Measurements from ENCODE around the gene KIF7.

The KIF7 gene

DNA sequence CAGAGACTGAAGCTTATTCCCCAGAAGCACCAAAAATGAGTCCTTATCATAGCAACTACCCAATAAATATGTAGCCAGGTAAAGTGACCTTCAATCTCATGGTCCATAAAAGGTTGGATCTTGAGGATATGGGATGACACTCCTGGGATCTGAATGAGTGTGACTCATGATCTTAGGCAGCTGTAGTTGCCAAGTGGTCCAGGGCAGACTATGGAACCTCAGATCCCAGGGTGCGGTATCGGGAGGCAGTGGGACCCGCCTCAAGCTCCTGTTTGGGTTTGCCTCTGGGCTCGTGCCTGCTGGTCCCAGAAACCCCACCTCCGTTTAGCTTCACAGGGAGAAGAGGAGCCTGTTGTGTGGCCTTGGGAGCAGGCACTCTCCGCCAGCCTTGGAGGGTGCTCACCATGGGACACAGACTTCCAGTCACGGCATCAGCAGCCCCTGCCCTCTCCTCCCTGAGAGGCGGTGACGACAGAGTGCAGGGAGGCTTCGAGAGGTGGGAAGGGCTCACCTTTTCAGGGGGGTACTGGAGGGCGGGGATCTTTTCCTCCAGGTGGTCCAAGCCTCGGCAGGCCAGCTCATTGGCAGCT is 15.8 kb upstream of the KIF7 start:
- no peak for DNase-seq (ENCODE audit: low read depth)

DNA sequence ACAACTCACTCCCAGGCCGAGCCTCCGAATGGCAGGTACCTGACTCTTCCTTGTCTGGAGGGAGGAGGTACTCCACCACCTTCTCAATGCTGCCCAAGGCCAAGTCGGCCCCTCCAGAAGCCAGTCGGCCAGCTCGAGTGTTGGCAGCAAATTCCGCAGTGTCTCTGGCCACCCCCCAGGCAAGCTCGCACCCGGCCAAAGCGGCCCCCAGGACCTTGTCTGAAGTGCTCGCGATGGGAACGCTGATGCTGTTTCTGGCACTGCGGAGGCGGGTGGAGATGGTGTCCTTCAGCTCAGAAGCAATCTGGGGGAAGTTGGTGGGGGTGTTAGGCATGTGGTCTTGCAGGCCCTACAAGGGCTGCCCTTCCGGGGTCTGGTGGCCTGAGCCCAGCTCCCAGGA is 14.7 kb upstream of the KIF7 start:
- DNase-seq (ENCODE audit: low read depth), result no peak

DNA sequence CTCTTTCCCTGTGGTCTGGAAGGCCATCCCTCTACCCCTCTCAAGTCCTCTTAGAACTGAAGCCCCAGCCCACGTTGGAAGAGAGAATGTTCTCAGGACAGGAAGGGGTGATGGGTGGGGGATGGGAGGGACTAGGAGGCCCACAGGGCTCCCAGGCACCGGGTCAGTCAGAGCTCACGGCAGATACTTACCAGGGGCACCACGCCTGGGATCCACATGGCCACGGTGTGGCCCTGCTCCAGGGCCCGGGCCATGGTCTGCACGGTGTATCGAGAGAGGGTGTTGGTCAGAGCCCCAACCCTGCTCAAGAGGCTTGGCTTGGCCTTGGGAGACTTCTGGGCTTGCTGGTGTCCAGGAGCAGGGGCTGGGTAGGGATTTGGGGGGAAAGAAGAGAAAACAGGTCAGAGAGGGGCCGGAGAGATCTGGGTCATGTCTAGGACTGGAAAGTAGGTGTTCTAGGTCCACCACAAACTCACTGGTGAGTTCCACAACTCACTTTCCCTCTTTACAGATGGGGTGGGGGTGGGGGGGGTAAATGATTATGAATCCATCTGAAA is 14.1 kb upstream of the KIF7 start:
- no peak for DNase-seq (ENCODE audit: low read depth)

DNA sequence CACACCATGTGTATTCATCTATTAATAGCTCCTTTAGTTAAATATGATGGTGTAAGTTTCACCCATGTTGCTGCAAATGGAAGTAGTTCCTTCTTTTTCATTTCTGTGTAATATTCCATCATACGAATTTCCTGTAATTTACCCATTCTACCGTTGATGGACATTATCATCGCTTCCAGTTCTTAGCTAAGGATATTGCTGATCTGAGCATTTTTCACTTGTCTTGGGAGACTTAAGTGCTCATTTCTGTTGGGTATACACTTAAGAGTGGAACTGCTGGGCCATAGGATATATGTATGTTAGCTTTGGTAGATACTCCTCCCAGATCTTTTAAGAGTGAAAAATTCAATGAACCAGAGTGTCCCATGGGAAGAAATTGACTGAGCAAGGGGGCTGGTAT is 12.9 kb upstream of the KIF7 start:
- DNase-seq (ENCODE audit: low read depth), result no peak

DNA sequence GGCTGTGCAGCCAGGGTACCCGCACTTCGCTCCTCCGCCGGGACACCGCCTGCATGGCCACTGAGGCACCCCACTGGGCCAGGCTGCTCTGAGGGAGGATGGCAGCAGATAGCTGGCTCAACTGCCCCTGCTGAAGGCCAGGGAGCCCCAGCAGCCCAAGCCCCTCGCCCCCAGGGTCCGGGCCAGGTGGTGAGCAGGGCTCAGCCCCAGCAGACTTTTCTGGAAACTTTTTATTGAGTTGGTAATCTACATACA is 12.4 kb upstream of the KIF7 start:
- DNase-seq (ENCODE audit: low read depth), result no peak

DNA sequence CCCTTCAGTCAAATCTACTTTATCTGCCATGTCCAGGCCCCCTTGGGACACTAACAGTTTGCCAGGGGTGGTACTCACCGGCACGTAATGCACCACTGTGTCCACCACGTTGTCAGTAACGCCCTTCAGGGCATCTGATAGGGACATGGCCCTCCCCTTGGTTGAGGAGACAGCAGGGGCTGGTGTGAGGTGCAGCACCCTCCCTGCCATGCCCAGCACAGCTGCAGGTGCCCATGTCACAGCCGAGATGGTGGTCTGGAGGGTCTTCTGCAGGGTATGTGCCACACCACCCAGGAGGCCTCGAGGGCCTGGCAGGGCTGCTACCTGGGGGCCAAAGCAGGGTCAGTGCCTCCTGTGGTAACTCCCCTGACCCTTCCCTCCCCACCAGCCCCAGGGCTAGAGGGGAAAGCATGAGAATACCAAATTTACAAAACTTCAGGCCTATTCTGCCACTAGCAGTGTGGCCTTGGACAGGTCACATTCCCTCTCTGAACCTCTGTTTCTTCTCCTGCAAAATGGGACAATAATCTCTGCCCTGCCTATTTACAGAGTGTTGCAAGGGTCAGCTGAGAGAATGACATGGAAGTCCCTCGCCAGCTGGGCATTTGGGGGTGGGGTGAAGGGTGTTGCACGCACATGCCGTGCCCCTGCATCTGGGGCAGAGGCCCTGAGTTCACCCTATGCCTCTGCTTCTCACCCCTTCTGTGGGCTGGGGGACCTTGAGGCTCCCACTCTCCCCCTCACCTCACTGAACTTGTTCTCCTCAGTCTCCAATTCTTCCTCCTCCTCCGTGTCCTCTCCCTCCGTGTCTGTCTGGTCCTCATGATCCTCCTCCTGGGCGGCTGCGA is 11.8 kb upstream of the KIF7 start:
- DNase-seq (ENCODE audit: low read depth), result no peak

DNA sequence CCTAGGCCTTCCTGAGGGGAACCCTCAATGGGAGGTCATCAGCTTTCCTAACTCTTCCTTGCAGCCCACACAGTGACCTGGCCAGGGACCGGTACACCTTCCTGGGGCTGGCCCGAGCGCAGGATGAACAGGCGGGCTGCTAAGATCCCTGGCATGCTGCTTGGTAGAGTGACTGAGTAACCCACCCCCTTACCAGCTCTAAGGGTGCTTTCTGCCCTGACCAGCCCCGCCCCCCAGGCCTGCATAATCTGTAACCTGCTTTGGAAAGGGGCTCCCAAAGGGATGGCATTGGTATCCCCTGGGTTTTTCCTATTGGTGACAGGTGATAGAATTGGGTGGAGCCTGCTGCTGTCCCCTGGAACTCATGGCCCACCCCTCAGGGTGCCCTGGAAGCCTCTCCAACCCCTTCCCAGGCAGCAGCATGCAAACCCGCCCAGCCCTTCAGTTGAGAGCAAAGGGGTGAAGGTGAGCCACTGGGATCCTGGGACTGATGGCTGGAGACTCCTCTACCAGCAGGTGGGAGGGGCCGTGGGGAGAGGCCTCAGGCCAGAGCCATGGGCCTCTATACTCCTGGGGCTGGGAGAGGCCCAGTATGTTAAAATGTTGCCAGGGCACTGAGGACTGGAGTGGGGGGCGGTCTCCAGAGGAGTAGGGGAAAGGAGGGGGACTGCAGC is 11.1 kb upstream of the KIF7 start:
- no peak for DNase-seq (ENCODE audit: low read depth)

DNA sequence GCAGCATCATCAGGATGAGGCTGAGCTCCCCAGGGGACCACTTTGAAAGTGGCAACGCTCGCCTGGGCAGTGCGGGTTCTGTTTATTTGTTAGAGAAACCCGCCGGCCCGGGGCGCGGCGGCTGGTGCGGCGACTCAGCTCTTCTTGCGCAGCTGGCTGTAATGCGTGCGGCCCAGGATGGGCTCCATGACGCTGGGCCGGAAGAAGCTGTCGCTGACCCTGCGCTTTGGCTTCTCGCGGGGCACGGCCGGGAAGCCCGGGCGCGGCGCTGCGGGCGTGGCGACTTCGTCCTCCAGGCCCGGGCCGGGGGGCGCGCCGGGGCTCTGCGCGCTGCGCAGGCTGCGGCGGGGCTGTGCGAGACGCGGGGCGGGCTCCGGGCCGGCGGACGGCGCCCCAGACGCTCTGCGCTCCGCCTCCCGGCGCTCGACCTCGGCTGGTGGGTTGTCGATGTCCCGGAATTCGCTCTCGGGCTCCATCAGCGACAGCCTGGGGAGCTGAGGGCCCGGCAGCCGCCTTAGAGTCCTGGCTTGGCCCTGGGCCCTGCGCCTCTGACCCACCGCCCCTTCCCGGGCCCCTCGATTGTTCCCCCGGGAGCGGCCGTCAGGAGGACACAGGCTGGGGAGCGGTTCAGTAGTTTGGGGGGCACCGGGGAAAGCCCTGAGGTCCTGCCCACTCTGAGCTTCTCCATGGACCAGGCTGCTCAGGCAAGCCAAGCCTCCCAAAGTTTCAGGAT is 10.3 kb upstream of the KIF7 start:
- no peak for DNase-seq (ENCODE audit: low read depth)

DNA sequence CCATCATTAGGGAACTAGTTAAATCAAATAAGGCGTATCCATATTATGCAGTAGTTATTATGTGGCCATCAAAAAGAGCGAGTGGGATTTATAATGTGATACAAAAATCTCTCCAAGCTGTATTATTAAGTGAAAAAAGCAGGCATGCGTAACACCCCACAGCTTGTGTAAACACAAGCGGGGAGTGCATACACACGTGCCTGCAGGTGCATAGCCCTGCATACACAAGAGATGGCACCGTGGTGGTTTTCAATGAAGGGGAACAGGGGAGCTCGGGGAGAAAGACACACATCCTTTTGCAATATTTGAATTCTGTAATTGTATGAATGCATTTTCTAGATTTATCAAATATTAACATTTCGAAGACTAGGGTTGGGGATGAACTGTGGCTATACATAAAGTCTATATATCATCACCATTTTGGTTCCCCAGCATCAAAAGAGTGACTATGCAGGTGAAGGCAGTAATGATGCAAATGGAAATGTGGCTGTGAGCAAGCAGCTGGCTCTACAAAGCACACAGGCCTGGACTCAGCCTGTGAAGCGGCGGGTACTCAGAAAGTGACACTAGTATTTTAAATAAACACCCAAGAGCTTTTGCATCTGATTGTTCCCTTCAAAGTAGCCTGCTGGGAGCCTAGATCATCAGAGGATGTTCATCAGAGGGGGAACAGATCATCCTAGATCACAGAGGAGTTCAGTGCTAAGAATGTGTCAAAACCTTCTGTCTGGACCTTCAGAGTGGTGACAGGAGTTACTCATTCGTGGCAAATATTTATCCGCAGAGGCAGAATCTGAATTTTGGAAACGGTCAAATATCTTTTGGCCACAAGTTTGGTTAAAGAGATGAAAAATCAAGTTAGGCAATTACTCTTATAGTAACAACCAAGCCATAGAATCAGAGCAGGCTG is 9.4 kb upstream of the KIF7 start:
- no peak for DNase-seq (ENCODE audit: low read depth)

DNA sequence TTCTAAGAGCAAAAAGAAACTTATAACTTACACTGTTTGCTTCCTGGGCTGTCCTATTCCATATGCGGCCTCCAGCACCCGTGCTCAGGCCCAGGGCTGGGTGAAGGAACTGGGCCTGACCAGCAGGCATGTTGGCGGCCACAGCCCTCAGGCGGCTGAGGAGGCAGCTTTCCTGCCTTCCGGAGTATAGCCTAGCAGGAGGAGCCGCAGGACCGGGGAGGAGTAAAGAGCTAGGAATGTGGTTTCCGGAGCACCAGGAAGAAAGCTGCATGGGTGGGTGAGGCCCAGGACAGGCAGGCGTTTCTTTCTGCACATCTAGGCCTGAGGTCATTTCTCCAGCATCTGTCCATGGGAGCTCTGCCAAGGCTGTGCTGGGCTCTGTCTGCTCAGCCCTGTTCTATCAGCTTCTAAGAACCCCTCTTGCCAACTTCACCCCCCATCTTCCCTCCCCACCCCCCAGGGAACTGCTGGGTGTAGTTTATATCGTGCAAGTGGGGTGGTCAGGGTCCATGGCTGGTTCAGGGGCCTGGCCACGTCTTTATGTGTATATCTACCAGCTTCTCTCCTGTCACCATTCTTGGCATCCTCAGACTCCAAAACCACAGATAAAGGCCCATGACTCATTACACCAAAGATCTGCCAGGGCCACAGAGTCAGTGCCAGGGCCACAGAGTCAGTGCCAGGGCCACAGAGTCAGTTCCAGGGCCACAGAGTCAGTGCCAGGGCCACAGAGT is 7.8 kb upstream of the KIF7 start:
- DNase-seq (ENCODE audit: low read depth), result no peak

DNA sequence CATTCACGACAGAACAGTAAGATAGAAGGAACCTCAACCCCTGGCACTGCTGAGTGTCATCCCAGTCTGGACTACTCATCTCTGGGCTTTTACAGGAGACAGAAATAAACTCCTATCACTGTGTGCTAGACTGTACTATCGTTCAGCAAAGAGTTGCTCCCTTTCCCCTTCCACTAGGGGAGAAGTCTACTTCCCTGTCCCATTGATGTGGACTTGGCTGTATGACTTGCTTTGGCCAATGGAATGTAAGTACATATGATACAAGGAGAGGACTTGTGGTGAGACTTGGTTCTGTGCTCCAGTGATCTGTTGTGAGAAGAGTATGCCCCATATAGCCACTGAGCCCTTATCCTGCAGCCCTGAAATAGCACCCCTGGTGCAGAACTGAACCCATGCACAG is 5.3 kb upstream of the KIF7 start:
- DNase-seq (ENCODE audit: low read depth), result no peak

DNA sequence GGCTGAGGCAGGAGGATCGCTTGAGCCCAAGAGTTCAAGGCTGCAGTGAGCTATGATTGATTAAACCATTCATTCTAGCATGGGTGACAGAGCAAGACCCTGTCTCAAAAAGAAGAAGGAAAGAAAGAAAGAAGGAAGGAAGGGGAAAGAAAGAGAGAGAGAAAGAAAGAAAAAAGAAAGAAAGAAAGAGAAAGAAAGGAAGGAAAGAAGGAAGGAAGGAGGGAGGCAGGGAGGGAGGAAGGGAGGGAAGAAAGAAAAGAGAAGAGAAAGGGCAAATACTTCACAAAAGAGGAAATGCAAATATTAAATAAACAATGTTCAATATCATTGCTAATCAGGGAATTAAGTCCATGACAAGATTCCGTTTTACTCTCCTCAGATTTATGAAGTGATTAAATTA is 4.0 kb upstream of the KIF7 start:
- DNase-seq (ENCODE audit: low read depth), result no peak

DNA sequence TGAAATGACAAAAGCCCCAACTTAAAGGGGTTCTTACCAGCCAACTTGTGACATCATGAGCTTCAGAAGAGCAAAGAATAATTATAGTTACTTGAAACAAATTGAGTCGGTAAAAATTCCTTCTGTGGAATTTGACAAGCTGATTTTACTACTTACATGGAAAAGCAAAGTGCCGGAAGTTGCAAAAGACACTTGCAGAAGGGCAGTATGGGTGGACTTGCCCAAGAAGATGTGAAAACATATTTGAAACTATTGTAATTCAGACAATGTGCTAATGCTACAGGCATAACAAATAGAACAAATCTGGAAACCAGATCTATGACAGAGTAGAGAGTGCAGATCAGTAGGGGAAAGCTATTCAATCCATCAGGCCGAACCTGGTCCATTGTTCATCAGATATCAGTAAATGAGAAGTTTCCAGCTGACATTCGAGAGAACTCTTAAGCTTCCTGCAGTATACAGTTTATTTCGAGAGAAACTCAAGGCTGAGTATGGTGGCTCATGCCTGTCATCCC is 2.5 kb upstream of the KIF7 start:
- DNase-seq (ENCODE audit: low read depth), result no peak

DNA sequence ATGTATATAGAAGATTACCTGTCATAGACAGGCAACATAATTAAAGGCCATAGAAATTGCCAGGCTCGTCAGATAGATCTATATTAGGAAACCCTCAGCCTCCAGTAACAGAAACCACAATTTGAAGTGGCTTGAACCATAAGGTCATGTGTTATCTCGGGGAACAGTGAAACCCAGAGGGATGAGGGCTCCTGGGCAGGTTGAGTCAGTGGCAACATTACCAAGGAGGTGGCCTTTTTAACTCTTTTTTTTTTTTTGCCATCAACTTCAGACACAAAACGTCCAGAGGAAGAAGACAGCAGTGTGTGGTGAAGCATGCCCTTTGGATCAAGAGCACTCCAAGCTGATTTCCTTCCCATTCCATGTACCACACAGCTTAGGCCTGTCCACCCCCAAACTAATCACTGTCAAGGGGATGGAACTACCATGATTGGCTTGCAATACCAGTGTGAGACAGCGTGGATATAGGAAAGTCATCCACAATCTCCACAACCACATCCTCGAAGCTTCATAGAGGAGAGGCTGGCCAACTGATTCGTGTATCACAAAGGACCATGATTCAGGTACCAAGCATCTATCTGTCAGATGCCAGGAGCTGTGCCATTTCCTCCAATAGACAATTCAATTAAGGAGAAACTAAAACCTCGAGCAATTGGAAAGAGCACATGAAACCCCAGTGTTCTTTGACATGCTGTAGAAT is 999 bp upstream of the KIF7 start:
- DNase-seq (ENCODE audit: low read depth), result no peak

DNA sequence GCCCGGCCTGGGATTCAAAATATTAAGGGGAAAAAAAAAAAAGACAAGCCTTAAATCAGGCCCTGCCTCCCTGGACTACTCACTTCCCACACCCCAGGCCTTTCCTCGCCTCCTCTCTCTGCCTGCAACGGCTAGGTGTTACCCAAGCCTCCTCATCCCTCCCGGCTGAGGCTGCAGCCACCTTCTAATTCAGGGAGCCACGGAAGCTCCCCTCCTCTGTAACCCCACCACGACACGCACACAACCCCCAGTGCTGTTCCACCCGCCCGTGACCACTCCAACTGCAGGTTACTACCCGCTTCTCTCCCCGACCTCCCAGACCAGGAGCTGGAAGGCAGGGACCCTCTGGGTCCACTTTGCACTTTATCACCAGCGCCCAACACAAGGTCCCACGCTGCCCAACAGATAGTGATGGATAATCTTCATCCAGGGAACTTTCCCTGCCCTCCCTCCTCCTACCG is 936 bp downstream of the KIF7 start:
- no peak for DNase-seq (ENCODE audit: low read depth)

DNA sequence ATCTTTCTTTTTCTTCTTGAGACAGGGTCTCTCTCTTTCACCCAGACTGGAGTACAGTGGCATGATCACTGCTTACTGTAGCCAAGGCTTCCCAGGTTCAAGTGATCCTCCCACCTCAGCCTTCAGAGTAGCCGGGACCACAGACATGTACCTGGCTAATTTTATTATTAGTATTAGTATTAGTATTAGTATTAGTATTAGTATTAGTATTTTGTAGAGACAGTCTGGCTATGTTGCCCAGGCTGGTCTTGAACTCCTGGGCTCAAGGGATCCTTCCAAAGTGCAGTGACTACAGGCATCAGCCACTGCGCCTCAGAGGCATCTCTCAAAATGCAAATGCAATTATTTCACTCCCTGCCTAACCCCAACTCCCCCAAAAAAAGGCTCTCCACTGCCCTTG is 1.7 kb downstream of the KIF7 start:
- no peak for DNase-seq (ENCODE audit: low read depth)

DNA sequence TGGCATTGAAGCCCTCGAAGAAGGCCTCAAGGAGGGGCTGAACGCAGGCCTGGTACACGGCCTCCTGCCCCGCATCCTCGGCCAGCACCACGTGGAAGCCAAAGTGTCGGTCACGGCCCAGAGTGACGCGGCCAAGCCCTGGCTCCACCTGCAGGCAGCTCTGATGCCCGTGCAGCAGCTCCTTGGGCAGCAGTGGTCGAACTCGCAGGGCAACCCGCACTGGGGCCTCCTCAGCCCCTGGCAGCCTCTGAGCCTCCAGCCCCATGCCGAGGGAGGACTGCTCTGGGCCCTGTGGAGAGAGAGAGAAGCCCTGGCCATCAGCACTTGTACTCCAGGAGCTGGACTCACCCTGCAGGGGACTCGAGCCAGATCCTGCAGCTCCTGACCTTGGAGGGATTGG is 2.6 kb downstream of the KIF7 start:
- DNase-seq (ENCODE audit: low read depth), result no peak

DNA sequence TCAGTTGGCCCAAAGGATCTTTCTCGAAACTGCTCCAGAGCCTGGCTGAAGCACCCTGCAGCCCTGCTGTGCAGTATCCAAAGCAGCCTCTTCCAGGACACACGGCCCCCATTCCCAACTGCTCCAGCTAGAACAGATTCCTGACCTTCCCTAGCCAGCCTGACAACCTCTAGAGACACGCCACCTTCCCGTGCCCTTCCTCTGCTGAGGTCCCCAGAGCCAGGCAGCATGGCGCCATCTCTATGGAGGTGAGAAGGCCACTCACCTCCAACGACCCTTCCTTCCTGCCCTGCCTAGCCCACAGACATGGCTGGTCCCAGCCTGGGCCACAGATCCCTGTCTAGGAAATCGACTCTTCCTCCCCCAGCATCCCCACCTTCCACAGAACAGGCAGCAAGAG is 3.1 kb downstream of the KIF7 start:
- DNase-seq (ENCODE audit: low read depth), result no peak

DNA sequence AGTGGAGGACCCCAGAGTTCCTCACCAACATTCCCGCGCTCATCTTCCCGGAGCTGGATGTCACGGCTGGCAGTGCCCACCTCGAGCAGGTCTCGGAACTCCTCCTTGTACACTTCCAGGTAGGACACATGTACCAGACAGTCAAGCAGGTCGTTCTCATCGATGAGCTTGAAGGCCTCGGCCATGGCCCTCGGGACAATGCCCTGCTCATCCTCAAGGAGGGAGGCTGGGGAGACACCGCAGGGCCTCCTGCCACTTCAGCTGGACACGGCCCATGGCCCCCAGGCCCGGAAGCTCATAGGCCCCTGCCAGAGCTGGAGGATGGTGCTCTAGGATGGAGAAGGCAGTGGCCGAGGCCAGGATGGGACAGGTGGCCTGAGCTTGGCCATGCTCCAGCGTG is 5.6 kb downstream of the KIF7 start:
- no peak for DNase-seq (ENCODE audit: low read depth)

DNA sequence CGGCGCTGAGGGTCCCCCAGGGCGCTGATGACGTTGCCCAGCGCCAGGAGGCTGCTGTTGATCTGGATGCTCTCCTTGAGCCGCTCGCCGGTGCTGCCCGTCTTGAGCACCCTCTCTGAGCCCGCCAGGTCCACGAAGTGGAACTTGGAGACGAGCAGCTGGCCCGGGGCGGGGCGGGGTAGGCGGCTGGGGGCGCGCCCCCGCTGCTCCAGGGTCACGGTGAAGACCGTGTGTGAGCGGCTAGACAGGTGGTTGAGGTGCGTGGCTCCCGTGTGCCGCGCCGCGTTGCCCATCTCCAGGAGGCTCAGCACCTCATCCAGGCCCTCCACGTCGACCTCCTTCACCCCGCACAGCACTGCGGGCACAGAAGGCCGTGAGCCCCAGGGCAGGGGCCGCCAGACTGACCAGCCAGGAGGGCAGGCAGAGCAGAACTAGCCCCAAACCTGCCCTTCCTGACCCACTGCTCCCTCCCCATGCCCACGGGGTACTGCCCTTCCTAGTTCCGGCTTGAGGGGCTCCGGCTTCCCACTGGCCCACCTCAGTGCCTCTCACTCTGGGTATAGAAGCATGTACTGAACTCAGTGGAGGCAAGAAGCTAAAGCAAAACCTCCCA is 6.1 kb downstream of the KIF7 start:
- DNase-seq (ENCODE audit: low read depth), result no peak

Data from activated gamma-delta T cell treated with anti-CD3 and anti-CD28 coated beads, Interleukin-2, amount 50 U/mL, for 16 hours (primary cell).